KG1 (cell line): Measurements from ENCODE around the gene CLEC2D.
"Not testable (repeated sequence)": the region's sequence is repeated elsewhere in the genome, so short reads cannot be mapped to it uniquely, and the experiment has no call there.

Experiments used
- DNase-seq: peaks from one replicate; lab custom pipeline; 2025; lab: John Stamatoyannopoulos, UW

The CLEC2D gene, protein sequence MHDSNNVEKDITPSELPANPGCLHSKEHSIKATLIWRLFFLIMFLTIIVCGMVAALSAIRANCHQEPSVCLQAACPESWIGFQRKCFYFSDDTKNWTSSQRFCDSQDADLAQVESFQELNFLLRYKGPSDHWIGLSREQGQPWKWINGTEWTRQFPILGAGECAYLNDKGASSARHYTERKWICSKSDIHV

DNA sequence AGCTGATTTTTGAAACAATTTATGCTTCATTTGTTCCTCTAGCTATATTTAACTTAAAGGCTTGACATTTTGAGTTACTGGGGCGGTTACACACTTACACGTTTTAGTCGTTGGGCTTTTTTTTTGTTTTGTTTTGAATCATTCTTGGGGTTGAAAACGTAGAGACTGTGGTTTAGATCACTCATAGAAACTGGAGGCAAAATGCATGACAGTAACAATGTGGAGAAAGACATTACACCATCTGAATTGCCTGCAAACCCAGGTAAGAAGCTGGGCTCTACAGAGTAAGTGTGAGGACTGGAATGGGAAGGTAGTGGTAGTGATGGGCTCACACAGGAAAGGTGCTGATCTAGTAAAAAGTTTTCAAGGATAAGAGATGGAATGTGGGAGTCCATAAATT, at the start of gene CLEC2D:
CLEC2D (plus strand) TSS at position 180 of the 400 bp plus-strand sequence; CDS start at position 202, 22 bp downstream.
- DNase-seq: no peak

DNA sequence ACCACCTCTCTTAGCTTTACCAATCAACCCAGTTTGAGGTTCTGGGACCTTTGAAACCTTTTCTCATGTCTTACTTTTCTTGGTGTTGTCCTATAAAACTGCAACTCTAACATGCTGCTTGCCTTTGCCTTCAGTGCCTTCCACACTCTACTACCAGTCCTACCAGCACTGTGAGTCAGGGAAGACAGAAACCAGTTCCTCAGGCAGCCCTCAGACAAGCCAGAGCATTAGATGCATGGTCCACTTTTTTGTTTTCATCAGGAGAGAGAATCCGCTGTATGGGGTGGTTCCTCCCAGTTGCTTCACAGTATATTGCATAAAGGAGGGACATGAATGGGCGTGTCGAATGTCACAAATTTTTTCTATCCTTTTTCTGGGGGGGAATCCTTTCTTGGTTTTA, 44.5 kb upstream of the CLEC2D start:
- DNase-seq: no peak

DNA sequence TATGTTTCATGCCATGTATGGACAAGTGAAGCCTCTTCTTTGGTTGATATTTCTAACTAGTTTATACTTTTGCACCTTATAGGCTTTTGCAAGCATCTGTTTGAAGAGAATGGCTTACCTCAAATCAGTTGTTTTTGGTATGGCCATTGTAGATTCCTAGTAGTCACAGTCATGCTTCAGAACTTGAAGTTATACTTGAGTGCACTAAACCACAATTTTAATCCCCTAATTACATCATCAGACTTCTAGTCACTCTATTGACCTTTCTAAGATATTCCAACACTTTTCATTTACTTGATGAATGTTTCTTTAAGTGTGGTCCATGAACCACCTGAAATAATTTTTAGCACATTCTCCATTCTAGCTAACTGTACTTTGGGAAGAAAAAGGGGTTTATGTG, 43.2 kb upstream of the CLEC2D start:
- DNase-seq: no peak

DNA sequence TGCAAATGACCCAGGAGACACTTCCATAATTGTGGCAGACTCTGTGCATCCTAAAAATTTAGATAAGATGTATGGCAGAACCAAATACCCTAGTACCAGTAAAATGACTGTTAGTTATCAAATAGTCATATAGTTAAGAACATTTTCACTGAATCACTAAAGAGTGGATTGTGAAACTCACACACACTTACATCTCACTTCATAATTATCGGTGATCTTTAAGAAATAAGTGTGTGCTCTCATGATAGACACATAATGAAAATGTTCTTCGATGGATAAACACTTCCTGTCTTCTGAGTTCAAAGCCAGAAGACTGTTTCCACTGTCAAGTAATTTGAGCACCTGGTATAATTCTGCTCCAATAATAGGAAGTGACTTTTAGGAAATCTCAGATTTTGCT, 42.7 kb upstream of the CLEC2D start:
- DNase-seq: no peak

DNA sequence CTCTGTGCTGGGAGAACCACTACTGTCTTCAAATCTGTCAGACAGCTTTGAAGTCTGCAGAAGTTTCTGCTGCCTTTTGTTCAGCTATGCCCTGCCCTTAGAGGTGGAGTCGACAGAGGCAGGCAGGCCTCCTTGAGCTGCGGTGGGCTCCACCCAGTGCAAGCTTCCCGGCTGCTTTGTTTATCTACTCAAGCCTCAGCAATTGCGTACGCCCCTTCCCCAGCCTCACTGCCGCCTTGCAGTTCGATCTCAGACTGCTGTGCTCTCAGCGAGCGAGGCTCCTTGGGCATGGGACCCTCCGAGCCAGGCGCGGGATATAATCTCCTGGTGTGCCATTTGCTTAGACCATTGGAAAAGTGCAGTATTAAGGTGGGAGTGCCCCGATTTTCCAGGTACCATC, 36.7 kb upstream of the CLEC2D start:
- no peak for DNase-seq

DNA sequence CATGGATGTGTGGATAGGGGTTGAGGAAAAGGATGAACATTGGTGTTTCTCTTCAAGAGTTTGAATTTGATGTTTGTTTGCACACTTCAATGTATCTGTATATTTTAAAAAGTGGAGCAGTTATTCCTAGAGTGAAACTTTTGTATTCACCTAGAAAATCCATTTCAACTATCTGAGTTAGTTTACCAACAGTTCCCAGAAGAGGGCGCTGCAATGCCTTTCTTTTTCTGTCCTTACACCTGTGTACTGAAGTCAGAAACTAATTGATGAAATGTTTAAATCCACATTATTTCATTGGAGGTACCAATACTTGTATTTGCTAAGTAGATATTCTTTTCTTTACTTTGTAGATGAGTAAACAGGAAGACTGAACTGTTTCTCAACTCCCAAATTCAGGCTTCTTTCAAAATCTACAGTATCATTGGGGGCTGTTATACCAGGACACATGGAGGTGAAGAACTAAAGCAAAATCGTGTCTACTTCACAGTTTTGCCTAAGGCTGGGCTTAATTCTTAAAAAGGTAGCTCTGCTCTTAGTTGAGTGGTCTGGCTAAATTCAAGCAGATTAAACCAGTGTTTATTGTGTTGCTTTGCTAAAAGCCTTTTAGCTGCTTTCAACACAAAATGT, 35.2 kb upstream of the CLEC2D start:
- DNase-seq: peak; percentile 57

DNA sequence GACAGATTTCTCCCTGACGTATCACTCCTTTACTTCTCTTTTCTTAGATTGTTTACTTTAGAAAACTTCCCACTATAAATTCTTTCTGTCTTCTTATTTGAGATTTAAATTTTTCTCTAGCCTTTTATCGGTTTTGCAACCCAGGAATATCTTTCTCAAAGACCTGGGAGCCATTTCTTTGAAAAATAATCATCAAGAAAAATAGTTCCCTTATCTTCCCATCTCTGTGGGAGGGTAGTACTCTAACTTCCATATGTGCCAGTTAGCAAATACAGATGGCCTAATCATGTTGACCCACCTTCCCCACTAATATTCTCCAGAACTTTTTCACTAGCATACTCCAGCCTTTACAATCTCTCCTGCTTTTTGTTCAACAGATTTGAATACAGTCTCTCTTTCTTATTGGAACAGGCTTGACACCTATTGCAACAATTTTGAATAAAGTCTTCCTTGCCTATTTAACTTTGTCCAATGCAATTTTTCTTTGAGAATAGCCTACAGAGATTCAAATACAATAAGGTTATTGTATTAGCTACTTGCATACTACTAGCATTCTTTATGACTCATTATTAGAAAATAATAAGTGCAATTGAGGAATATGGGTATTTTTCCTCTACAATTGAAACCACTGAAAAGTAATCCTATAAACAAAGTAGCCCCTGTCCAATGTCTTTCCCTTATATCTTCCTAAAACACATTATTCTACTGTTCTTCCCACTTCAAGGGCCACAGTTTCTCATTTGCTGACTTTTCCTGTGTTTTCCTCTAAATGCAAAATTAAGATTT, 34.4 kb upstream of the CLEC2D start:
- no peak for DNase-seq

DNA sequence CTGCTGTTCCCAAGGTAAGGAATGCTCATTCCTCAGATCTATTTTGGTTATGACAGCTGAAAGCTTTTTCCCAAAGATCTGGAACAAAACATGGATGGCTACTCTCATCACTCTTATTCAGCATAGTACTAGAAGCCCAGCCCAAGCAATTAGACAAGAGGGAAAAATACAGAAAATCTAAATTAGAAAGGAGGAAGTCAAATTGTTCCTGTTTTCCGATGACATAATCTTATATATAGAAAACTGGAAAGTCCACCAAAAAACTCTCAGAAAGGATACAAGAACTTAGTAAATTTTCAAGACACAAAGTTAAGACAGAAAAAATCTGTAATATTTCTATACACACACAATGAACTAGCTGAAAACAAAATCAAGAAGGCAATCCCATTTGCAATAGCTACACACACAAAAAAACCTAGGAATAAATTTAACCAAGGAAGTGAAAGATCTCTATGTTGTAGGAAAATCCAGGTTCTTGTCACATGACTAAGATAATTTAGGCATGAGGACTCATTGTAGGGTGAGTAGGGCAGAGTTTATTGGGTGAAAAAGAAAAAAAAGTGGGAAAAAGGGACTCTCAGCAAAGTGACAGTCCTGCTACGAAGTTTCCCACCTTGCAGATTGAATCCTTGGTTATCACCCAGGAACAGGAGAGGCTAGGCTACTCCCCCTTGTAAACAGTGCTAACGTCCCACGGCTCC, 33.2 kb upstream of the CLEC2D start:
- no peak for DNase-seq

DNA sequence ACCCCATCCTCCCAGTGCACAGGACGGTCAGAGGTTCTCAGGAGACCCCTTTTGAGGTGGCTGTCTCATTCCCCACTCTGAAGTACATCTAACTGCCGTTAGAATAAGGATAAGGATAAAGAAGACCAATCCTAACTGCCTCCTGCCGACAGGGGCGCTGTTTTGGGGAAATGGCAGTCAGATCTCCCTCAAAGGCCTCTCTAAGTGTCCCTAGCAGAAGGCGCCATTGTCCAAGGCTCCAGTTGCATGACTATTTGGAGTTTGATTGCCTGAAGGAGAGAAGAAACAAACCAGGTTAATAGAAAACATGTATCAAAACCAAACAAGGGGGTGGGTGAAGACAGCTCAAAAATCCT, 32.7 kb upstream of the CLEC2D start:
- no peak for DNase-seq

DNA sequence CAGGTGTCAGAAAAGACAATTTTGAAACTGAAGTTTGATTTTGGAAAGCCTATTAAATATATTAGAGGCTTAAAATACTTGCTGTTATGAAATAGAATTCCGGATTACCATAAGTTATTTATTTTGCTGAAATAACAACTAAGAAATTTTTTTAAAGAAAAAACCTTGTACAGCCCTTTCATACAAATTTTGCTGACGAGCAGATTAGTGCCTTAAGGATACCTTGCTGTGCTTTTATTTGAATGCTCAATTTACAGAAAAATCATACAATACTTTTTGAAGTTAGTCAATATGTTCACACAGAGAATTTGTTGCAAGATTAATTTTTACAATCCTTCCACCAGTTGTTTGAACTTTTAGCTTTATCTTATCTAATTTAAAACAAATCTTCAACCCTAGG, 29.5 kb upstream of the CLEC2D start:
- no peak for DNase-seq

DNA sequence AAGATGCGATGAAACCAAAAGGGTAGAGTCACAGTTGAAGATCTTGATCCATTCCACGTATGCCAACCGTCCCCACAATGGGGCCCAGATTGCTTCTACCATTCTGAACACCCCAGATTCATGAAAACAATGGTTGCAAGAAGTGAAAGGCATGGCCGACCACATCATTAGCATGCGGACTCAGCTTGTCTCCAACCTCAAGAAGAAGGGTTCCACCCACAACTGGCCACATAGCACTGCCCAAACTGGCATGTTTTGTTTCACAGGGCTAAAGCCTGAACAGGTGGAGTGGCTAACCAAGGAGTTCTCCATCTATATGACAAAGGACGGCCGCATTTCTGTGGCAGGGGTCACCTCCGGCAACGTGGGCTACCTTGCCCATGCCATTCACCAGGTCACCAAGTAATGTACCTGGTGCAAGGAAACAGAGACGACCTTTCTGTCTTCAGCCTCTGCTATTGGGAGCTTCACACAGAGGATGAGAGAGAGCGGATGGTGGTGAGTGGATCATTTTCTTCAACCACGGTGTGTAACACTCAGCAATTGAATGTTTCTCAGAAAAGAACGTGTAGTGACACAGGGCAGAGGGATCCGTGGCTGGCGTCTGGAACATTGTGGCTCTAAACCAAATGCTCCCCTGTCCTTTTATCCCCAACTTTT, 26.8 kb upstream of the CLEC2D start:
- DNase-seq: no peak

DNA sequence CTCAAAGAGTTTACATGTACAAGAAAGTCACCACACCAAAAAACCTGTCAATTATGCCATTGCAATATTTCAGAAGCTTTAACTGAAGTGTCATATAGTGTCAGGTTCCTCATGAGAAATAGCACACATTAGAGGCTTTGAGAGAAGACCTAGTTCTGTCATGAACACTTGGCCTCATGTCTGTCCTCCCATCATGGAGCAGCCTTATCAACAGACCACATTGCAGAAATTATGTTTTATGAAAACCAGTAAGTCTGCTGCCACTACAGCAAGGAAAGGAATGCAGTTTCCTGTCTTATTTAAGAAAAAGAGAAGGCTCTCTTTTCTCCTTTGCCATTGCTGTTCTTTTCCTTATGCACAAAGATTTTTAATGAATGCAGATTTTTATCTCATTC, 26.2 kb upstream of the CLEC2D start:
- no peak for DNase-seq

DNA sequence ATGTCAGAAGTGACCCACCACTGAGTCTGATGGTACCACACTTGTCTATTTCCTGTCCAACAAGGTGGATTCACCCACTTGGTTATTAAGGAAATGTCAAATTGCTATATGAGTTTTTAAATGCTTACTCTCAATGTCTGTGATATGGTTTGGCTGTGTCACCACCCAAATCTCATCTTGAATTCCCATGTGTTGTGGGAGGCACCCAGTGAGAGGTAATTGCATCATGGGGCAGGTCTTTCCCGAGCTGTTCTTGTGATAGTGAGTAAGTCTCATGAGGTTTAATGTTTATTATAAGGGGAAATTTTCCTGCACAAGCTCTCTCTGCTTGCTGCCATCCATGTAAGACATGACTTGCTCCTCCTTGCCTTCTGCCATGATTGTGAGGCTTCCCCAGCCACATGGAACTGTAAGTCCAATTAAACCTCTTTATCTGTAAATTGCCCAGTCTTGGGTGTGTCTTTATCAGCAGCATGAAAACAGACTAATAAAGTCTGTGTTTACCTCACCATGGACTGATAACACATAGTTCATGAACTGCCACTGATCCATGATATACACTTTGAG, 24.4 kb upstream of the CLEC2D start:
- DNase-seq: not testable (repeated sequence)

DNA sequence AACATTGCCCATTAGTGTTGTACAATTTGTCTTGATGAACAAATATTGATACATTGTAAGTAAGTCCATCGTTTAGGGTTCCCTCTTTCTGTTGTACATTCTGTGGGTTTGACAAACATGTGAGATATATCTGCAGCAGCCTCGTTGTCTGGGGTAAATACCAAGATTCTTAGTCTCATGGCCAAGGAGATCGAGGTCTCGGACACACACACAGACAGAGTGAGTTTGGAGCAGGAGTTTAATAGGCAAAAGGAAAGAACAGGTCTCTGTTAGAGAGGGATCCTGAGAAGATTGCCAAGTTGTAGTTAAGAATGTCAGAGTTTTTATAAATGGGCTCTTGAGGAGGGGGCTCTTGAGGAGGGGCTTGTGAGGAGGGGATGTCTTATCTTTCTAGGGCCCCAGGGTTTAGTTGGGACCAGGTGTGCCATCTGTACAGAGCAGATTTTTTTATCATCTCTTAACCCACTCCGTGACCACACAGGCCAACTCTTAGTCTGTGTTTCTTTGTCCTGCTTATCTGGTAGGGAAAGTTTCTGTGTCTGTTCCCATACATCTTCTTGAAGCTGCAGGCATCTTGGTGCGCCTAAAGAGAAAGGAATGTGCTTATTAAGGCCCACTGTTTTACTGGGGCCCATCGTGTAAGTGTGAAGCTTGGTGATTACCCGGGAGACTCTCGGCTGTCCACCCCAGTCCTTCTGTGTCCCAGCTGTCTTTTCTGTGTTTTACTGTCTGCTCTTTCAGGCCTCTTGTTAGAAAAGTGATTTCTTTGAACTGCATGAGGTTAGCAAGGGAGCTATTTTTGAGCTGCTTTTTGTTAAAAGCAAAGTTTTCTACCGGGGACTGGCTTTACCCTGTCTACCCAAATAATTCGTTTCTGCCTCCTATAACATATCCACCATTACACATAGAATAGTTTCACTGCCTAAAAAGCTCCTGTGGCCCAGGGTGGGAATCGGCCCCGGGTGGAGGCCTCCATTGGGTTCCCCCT, 22.4 kb upstream of the CLEC2D start:
- DNase-seq: peak; percentile 60

DNA sequence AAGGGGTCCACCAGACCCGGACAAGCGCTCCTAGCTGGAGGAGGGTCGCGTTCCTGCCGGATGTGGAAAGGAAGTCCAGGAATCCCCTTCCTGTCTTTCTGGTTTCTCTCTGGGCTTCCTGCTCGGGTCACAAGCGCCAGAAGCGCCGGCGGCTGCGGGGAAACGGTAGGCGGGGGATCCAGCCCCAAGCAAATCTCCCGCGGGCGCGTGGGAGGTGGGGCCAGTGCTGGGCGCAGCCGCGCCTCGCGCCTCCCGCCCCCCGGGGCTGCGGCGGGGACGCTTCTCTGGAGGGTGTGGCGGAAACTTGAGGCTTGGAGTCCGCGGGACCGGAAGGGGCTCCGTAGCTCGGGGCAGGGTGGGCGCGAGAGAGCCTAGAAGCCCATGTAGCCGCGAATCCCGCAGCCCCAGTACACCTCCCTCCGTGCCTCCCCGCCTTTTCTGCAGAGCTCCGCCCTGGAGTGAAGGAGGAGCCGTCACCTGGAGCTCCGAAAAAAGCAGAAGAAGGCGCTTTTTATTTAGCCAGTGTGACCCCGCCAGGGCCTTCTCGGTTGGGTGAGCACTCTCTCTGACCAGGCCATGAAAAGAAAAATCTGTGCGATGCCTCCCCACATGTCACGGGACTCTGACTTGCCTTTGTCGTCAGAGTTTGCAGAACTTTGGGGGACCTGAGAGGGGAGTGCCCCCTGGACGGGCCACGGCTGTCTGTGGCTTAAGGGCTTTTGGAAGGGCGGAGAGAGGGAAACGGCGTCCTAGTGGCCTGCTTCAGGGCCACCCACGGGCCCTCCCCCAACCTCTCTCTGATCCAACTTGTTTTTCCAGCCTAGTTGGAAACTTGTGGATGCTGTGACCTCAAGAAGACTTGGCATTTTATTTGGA, 21.4 kb upstream of the CLEC2D start:
- DNase-seq: peak; percentile 82

DNA sequence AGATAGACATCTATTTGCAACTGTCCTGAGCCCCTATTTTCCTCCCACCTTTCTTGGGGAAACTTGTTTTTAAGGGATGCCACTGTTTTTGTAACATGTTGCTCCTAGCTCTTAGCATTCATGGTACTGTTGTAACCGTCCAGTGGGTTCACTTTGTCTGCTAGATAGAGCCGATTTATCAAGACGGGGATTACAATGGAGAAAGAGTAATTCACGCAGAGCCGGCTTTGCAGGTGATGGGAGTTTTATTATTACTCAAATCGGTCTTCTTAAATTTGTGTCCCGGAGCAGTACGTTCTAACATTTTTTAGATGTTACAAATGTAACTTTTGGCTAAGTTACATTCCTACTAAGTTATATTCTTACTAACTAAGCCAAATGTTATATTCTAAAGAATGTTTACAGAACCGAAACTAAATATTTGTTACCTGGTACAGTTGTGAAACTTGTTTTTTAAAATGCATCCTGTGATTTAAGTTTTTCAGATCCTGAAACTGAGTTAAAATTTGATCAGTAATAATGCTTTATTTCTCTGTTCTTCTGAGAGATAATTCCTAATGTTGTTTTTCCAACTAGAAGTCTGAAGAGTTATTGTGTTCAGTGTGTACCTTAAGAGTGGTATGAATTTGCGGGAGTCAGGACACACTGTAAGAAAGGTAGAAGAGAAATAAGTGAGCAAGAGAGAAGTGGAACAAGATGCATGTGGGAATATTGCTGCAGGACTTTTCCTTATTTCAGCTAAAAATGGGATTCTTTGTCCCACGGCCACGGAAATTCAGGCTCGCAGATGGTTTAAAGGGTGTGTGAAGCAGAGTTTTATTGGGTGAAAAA, 20.6 kb upstream of the CLEC2D start:
- DNase-seq: peak; percentile 47

DNA sequence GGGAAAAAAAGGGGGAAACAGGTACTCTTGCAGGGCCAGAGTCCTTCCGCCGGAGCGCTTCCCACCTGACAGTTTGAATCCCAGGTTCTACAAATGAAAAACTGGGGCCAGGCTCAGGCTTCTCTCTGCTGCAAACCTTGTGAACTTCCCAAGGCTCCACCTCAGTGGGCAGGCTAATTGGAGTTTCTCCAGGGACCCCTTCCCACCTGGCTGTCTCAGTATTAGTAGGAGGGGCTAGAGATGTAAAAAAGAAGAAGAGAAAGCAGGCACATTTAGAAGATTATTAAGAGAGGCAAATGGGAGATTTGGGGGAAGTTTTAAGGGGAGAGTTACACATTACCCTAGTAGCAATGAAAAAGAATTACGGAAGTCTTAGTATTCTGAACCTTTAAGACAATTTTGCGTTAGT, 20.0 kb upstream of the CLEC2D start:
- DNase-seq: no peak

DNA sequence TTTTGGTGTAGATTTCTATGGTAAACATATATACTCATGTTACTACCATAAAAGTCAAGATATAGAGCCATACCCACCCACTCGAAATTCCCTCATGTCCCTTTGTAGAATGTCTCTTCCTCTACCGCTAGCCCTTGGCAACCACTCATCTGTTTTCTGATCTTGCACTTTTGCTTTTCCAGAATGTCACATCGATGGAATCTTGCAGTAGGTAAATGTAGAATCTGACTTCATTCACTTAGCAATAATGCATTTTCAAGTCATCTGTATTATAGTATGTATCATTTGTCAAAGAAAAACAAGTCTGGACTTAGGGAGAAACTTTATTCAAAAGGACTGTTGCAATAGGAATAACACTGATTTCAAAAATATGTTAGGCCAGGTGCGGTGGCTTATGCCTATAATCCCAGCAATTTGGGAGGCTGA, 19.3 kb upstream of the CLEC2D start:
- peak; percentile 47 for DNase-seq

DNA sequence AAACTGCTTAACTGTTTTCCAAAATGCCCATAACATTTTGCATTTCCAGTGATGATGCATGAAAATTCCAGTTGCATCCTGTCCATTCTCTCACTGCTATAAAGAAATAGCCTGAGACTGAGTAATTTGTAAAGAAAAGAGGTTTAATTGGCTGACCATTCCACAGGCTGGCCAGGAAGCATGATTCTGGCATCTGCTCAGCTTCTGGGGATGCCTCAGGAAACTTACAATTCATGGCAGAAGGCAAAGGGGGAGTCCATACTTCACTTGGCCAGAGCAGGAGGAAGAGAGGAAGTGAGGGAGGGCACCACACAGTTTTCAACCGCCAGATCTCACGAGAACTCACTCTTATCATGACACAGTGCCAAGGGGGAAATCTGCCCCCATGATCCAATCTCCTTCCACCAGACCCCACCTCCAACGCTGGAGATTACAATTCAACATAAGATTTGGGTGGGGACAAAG, 18.2 kb upstream of the CLEC2D start:
- DNase-seq: peak; percentile 70
